Hepatocyte (in vitro differentiated cells): Measurements from ENCODE around the gene SLC30A10. TPM values are rescaled to one million over a fixed set of nuclear protein-coding genes. Genes with fewer than 3 reads are reported as not detected.

Experiments used
- DNase-seq: peaks from one replicate; pipeline ENCODE4 v3.0.0-alpha.2; 2016; ENCODE audit warnings: low spot score
- H2AFZ ChIP-seq: fragments of 200-600 bp; sonication (generic); 2 replicates; pipeline ENCODE4 v1.6.0; 2016; ENCODE audit warnings: antibody characterized with exemption, mild to moderate bottlenecking
- H3K27ac ChIP-seq: fragments of 200-600 bp; sonication (generic); 2 replicates; pipeline ENCODE4 v1.5.1; 2016; ENCODE audit warnings: mild to moderate bottlenecking
- H3K27me3 ChIP-seq: fragments of 200-600 bp; sonication (generic); 2 replicates; pipeline ENCODE4 v1.6.1; 2016
- H3K36me3 ChIP-seq: fragments of 200-600 bp; sonication (generic); replicated peaks from 2 replicates; pipeline ENCODE4 v1.5.1; 2016; ENCODE audit warnings: low read depth; ENCODE audit not compliant: insufficient read depth
- H3K4me1 ChIP-seq: fragments of 200-600 bp; sonication (generic); 2 replicates; pipeline ENCODE4 v1.5.1; 2016; ENCODE audit warnings: mild to moderate bottlenecking, moderate library complexity; ENCODE audit not compliant: insufficient read depth
- H3K4me2 ChIP-seq: fragments of 200-600 bp; sonication (generic); 2 replicates; pipeline ENCODE4 v1.6.0; 2016
- H3K4me3 ChIP-seq: fragments of 200-600 bp; sonication (generic); 2 replicates; pipeline ENCODE4 v1.5.1; 2016; ENCODE audit warnings: mild to moderate bottlenecking
- H3K79me2 ChIP-seq: fragments of 200-600 bp; sonication (generic); 2 replicates; pipeline ENCODE4 v1.6.0; 2017; ENCODE audit warnings: mild to moderate bottlenecking
- H3K9me2 ChIP-seq: fragments of 200-600 bp; sonication (generic); replicated peaks from 2 replicates; pipeline ENCODE4 v1.6.0; 2017; ENCODE audit warnings: mild to moderate bottlenecking; ENCODE audit not compliant: insufficient read depth
- H3K9me3 ChIP-seq: fragments of 200-600 bp; sonication (generic); 2 replicates; pipeline ENCODE4 v1.5.1; 2016; ENCODE audit warnings: low read depth, mild to moderate bottlenecking
- H4K20me1 ChIP-seq: fragments of 200-600 bp; sonication (generic); 2 replicates; pipeline ENCODE4 v1.6.0; 2016; ENCODE audit warnings: mild to moderate bottlenecking; ENCODE audit not compliant: insufficient read depth, poor library complexity, severe bottlenecking
- EZH2 ChIP-seq: fragments of 200-600 bp; sonication (generic); IDR thresholded peaks from 2 replicates; pipeline ENCODE4 v1.6.1; 2016; ENCODE audit warnings: antibody characterized with exemption, mild to moderate bottlenecking, borderline replicate concordance
- EZH2phosphoT487 ChIP-seq: fragments of 200-600 bp; sonication (generic); IDR thresholded peaks from one replicate; pipeline ENCODE4 v1.6.1; 2018; ENCODE audit warnings: antibody characterized with exemption, mild to moderate bottlenecking, low read depth, moderate library complexity; ENCODE audit not compliant: unreplicated experiment, severe bottlenecking
- WGBS: methylation state at CpG from one replicate; pipeline ENCODE4 v1.1.6; 2016; ENCODE audit warnings: low lambda C conversion rate; ENCODE audit errors: missing lambda C conversion rate; 5-methylcytosine and 5-hydroxymethylcytosine counted together
- polyA plus RNA-seq: library from polyadenylated mRNA; unstranded; fragments of >200 nt; fragmentation: Nextera tagmentation; extraction: Ambion mirVana; gene quantifications from 2 replicates; pipeline ENCODE4 v1.2.1, GENCODE V29; 2016
- total RNA-seq: library from RNA; depleted of rRNA; stranded (reverse); fragments of >200 nt; gene quantifications from 2 replicates; pipeline ENCODE4 v1.2.3, GENCODE V29; 2014
- TF ChIP-seq, protein P1 (sequence below): fragments of 200-600 bp; sonication (generic); IDR thresholded peaks from 2 replicates; pipeline ENCODE4 v1.5.1; 2016; ENCODE audit warnings: antibody characterized with exemption, mild to moderate bottlenecking; ENCODE audit not compliant: poor library complexity

The SLC30A10 gene
- total RNA-seq, result 14.1 and 14.7 TPM in 2 replicates
- 5.1 and 6.0 TPM in 2 replicates for polyA plus RNA-seq

GRCh38 chr1:219927956-219928790 lies at the start of gene SLC30A10:
Gene SLC30A10, minus strand, starts transcription at chr1:219928557. Its CDS starts 117 bp downstream, at chr1:219928440.
- no peaks in the 10 kb centered on the region for H3K9me3 ChIP-seq
- no peaks in the 10 kb centered on the region for H4K20me1 ChIP-seq
- no peaks in the 10 kb centered on the region for H3K4me1 ChIP-seq
- no peaks in the 10 kb centered on the region for H3K9me2 ChIP-seq
- H2AFZ ChIP-seq, result peak within 1 kb of the TSS; percentile 73
- H3K4me2 ChIP-seq, result peak within 1 kb of the TSS; percentile 96
- H3K27me3 ChIP-seq, result peaks cover 4% of the 10 kb centered on the region
- peak; percentile 78 for DNase-seq
- H3K27ac ChIP-seq, result peak within 1 kb of the TSS; percentile 54
- H3K4me3 ChIP-seq, result peak within 1 kb of the TSS; percentile 43
- no peaks in the 10 kb centered on the region for H3K36me3 ChIP-seq
- no peaks in the 10 kb centered on the region for H3K79me2 ChIP-seq
- WGBS, result 3% methylated on average over 59 of the region's 91 CpGs
- TF ChIP-seq, protein P1, sequence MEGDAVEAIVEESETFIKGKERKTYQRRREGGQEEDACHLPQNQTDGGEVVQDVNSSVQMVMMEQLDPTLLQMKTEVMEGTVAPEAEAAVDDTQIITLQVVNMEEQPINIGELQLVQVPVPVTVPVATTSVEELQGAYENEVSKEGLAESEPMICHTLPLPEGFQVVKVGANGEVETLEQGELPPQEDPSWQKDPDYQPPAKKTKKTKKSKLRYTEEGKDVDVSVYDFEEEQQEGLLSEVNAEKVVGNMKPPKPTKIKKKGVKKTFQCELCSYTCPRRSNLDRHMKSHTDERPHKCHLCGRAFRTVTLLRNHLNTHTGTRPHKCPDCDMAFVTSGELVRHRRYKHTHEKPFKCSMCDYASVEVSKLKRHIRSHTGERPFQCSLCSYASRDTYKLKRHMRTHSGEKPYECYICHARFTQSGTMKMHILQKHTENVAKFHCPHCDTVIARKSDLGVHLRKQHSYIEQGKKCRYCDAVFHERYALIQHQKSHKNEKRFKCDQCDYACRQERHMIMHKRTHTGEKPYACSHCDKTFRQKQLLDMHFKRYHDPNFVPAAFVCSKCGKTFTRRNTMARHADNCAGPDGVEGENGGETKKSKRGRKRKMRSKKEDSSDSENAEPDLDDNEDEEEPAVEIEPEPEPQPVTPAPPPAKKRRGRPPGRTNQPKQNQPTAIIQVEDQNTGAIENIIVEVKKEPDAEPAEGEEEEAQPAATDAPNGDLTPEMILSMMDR, result peak; percentile 25
- no peak for TF ChIP-seq EZH2
- TF ChIP-seq EZH2phosphoT487, result no peak

- Histone ChIP-seq H3K27ac (no peak overlapping the region), H3K79me2 (no peaks in the 10 kb centered on the region), H3K4me1 (no peaks in the 10 kb centered on the region), H3K27me3 (no peaks in the 10 kb centered on the region), H3K4me2 (no peak overlapping the region), H2AFZ (no peak overlapping the region), H3K4me3 (no peak overlapping the region), H3K9me3 (no peaks in the 10 kb centered on the region), H3K36me3 (no peaks in the 10 kb centered on the region), H3K9me2 (no peaks in the 10 kb centered on the region), H4K20me1 (no peaks in the 10 kb centered on the region)
- TF ChIP-seq, protein P1, result no peak
- WGBS, result 93% methylated on average over 3 of the region's 3 CpGs
- DNase-seq, result no peak
These were observed 44.9 kb upstream of the SLC30A10 start for GRCh38 chr1:219973213-219973612.

DNA sequence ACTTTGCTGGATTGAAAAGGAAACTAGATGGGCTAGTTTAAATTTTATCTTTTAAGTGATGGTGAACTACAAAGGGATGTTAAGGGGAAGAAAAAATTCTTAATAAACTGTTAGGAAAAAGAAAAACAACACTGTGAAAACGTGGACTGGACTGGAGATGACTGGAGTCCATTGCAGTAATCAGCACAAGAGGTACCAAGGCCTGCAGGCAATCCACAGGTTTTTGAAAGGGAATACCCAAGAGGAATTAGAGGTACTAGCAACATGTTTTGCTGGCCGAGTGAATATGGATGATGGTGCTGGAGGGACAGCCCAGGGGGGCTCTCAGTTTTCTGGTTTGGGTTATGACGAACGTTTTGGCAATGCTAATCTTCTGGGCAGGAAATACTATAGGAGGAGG lies 39.0 kb upstream of the SLC30A10 start:
- no peak overlapping the region for H2AFZ ChIP-seq
- H3K4me1 ChIP-seq, result no peaks in the 10 kb centered on the region
- TF ChIP-seq EZH2 (no peak), EZH2phosphoT487 (no peak)
- TF ChIP-seq, protein P1, result no peak
- DNase-seq, result no peak
- H3K27ac ChIP-seq, result no peak overlapping the region
- H3K4me3 ChIP-seq, result no peak overlapping the region
- no peaks in the 10 kb centered on the region for H3K9me3 ChIP-seq
- no peak overlapping the region for H3K4me2 ChIP-seq
- no peaks in the 10 kb centered on the region for H3K36me3 ChIP-seq
- no peaks in the 10 kb centered on the region for H4K20me1 ChIP-seq
- no peaks in the 10 kb centered on the region for H3K9me2 ChIP-seq
- WGBS, result 98% methylated on average over 4 of the region's 4 CpGs
- H3K79me2 ChIP-seq, result no peaks in the 10 kb centered on the region
- no peaks in the 10 kb centered on the region for H3K27me3 ChIP-seq
